ACHN (cell line): ENCODE data around the gene ZNF451.
A peak's percentile ranks its signal among the peaks of the same experiment; 100 is the strongest.

ENCODE experiments used
- DNase-seq: peaks from one replicate; pipeline ENCODE4 v3.0.0-alpha.2; 2015
- in situ Hi-C: cut with HindIII; loops from 2 replicates; pipeline ENCODE4 v1.10.0; 2017; ENCODE audit warnings: low sequenced_read_pairs, low pct_ligation_motif_present, low pct_unique_long_range_greater_than_20kb

ZNF451 gene

GRCh38 chr6:57180596-57180995, 90.6 kb downstream of the ZNF451 start:
- in situ Hi-C loops = loop anchor here (25.0 kb wide), 1 partner anchor 132 kb away; the partner anchor contains the start of gene PRIM2
- no peak for DNase-seq

DNA sequence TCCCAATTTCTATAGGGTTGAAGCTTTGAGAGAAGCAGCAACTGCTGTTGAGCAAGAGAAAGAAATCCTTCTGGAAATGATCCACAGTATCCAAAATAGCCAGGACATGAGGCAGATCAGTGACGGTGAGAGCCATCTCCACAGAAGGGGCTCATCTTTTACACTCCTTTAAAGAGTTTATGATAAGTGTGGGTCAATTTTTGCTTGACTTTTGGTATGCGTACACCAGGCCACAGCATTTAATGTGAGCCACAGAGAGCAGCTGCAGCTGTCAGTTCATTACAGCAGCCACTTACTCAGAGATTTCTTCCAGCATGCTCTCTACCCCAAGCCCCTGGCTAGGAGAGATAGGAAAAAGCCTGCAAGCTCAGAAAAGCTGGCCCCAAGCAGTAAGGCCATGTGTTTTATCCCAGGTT, 92.0 kb downstream of the ZNF451 start:
- in situ Hi-C loops = loop anchor here (25.0 kb wide), 1 partner anchor 130 kb away; the partner anchor contains the start of gene PRIM2
- no peak for DNase-seq

- in situ Hi-C loops = loop anchor here (25.0 kb wide), 1 partner anchor 129 kb away; the partner anchor contains the start of gene PRIM2
- no peak for DNase-seq
These were observed 93.3 kb downstream of the ZNF451 start for GRCh38 chr6:57183336-57183735.

DNA sequence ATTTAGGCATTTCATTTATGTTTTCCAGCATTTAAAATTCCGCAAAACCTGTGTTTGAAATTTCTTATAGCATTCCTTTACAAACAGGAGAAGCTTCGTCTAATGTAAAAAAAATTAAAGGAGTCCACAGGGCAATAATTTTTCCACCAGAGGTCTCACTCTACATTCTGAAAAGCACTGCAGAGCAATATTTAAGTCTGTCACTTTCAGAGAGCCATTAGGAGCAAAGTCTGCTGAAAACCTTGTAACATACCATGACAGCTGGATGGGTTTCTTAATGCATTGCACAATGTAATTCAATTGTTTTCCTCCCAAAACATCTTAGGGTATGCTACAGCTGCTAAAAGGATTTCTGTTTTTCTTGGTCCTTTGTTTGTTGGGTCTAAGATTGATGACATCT, 100.2 kb downstream of the ZNF451 start:
- in situ Hi-C loops = loop anchor here (25.0 kb wide), 1 partner anchor 122 kb away; the partner anchor contains the start of gene PRIM2
- DNase-seq = peak; percentile 36

GRCh38 chr6:57193177-57193576, 103.2 kb downstream of the ZNF451 start:
- in situ Hi-C loops = loop anchor here (25.0 kb wide), 1 partner anchor 119 kb away; the partner anchor contains the start of gene PRIM2

DNA sequence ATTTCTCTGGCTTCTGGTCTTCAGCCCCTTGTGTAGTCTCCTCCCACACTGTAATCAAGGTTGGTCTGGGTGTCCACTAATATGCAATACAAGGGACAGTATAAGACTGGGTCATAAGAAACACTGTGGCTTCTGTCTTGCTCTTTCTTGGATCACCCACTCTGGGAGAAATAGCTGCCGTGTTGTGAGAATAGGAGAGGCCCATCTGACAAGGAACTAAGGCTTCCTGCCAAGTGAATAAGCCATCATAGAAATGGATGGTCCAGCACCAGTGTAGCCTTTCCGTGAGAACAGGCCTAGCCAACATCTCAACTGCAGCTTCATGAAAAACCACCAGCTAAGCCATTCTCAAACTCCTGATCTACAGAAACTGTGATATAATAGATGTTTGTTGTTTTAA, 105.5 kb downstream of the ZNF451 start:
- no peak for DNase-seq
- in situ Hi-C loops = loop anchor here (25.0 kb wide), 1 partner anchor 117 kb away; the partner anchor contains the start of gene PRIM2

More at GRCh38 chr6:57193177-57193576, 103.2 kb downstream of the ZNF451 start:
- no peak for DNase-seq

GRCh38 chr6:57198926-57199636, 109.1 kb downstream of the ZNF451 start:
- DNase-seq = no peak
- in situ Hi-C loops = loop anchor here (25.0 kb wide), 1 partner anchor 113 kb away; the partner anchor contains the start of gene PRIM2

DNA sequence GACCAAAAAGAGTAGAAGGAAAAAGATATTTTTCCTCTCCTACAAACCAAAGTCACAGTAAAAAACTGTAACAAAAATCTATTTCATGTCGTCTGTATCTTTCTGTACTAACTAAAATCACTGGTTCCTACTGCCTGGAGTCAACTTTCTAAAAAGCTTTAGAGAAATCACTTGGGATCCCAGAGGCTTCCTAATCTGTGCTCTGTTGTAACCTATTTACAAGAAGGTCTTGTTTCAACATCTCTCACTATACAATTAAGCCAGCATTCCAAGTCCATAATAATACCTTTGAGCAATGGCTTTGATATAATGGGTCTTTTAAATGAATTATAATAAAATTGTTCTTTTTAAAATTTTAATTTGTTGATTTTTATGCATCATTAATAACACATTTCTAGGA, 111.7 kb downstream of the ZNF451 start:
- in situ Hi-C loops = no loop called here
- no peak for DNase-seq

GRCh38 chr6:57205550-57206328, 115.8 kb downstream of the ZNF451 start:
- DNase-seq = no peak
- in situ Hi-C loops = no loop called here

DNA sequence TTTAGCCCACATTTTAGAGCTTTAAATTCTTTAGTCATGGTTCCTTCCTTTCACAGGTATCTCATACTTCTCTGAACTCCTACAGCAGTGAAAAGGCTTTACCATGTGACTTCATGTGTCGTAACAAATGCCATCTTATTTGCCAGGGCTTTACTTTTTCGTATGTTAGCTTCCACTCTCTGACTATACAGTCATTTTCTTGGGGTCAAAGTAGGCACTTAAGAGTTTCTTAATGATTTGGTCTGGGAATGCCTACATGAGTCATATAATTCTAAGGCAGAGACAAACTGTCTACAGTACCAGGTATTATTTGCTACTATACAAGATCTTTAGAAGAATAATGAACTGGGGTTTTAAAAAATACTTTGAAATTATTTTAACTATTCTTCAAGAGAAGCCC, 117.2 kb downstream of the ZNF451 start:
- no peak for DNase-seq

GRCh38 chr6:57207872-57208271, 117.9 kb downstream of the ZNF451 start:
- no peak for DNase-seq
- in situ Hi-C loops = no loop called here

More for the DNA sequence above, 117.2 kb downstream of the ZNF451 start:
- in situ Hi-C loops = no loop called here

GRCh38 chr6:57209030-57209429, 119.0 kb downstream of the ZNF451 start:
- in situ Hi-C loops = no loop called here

DNA sequence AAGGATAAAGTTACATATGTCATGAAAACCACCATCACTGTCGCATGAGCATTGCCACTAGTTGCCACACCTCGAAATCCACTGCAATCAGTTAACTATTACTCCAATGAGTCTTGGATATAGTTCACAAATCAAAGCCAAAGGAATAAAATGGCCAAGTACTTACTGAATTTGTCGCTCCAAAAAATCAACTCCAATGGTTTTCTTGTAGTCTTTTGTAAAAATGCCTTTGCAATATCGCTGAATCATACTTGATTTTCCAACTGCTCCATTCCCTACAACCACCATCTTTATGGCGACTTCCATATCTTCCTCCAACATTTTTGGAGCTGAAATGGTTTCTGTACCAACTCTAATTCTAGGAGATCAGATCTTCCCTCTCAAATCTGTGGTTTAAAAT, 120.1 kb downstream of the ZNF451 start:
- no peak for DNase-seq
- in situ Hi-C loops = no loop called here

More at GRCh38 chr6:57209030-57209429, 119.0 kb downstream of the ZNF451 start:
- no peak for DNase-seq

GRCh38 chr6:57215260-57215659, 125.3 kb downstream of the ZNF451 start:
- in situ Hi-C loops = no loop called here
- DNase-seq = no peak

GRCh38 chr6:57216235-57217101, 126.5 kb downstream of the ZNF451 start:
- in situ Hi-C loops = no loop called here

GRCh38 chr6:57217270-57217669, 127.3 kb downstream of the ZNF451 start:
- in situ Hi-C loops = no loop called here
- DNase-seq = no peak

More at GRCh38 chr6:57216235-57217101, 126.5 kb downstream of the ZNF451 start:
- DNase-seq = no peak
